DMS53 (cell line): ENCODE results near the gene TBC1D2B.
A peak's percentile ranks its signal among the peaks of the same experiment; 100 is the strongest.

Source experiments
- DNase-seq: peaks from one replicate; lab custom pipeline; 2025; lab: John Stamatoyannopoulos, UW

Gene TBC1D2B

DNA sequence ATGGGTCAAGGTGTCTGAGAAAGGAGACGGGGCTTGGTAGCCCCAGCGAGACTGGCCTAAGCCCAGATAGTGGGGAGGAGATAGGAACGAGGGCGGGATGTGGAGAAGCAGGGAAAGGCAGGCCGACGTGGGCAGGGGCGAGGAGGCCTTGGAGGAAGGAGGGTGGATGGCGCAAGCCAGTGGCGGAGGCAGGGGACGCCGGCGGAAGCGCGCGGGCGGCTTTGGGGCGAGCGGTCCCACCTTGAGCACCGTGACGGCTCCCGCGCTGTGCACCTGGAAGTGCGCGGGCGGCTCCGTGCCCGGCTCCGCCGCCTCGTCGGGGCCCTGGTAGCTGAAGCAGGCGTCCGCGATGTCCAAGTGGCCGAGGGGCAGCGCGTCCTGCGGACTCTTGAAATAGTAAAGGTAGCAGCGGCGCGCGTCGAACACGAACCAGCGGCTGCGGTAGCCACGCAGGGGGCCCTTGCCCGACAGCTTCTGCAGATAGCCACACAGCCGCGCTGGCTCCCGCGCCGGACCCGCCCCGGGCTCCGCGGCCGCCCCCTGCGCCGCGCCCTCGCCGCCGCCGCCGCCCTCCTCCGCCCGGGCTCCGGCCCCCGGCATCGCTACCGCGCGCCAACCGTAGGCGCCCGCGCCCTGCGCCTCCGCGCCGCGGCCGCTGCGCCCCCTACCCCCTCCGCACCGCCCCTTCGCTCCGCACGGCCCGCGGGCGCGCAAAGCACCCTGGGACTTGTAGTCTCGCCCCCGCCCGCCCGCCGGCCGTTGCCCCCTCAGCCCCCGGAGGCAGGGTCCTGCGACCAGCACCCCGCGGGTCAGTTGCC, at the start of gene TBC1D2B:
Gene TBC1D2B (minus strand): TSS at position 659 of the 818 bp plus-strand sequence. CDS start 59 bp downstream, at position 600.
- DNase-seq, result peak; percentile 78

DNA sequence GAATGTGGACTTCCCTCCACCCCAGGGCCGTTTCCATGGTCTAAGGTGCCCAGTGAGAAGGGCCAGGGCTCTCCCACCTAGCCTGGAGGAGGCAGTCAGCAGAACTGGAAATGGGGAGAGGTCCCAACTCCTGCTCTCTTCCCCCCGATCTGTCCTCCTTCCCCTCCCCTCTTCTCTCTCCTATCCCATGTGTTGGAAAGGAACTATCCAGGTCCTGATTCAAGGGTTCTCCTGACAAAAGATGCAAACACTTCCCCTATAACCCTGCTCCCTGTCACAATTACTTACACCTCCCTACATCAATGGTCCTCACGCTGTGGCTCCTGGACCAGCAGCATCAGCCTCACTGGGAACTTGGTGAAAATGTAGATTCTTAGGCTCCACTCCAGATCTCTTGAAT, 47.8 kb upstream of the TBC1D2B start:
- DNase-seq, result no peak

DNA sequence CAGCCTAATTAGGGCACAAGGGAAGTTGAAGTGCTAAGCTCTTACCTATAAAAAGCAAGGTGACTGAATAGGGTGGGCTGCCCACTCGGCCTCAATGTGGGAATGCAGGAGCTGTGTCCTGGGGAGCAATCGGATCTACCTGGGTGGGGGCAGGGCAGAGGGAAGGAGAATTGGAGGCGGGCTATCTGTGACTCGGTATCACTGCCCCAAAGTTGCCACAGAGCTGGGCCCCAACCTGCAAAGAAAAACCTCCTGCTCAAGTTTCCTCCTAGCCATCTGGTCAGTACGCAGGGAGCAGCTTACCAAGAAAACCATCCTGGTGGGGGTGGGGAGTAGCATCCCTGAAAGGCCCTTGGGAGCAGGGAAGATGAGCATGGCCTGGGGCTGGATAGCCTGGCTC, 43.0 kb upstream of the TBC1D2B start:
- no peak for DNase-seq

DNA sequence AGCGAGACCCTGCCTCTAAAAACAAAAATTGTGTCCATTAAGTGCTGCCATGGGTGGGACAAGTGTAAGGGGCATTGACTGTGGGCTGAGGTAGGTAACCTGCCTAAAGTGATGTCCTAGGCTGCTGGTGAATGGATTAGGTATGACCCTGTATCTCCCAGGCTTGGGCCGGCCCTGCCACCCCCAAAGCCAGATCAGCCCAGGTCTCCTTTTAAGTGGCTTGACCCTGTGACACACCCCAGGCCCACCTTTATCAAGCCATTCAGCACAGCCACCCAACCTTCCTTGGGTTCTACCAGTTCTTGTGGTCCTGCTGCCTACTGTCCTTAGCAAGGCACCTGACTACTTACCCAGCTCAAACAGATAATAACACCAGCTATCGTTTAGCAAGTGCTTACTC, 35.0 kb upstream of the TBC1D2B start:
- no peak for DNase-seq

DNA sequence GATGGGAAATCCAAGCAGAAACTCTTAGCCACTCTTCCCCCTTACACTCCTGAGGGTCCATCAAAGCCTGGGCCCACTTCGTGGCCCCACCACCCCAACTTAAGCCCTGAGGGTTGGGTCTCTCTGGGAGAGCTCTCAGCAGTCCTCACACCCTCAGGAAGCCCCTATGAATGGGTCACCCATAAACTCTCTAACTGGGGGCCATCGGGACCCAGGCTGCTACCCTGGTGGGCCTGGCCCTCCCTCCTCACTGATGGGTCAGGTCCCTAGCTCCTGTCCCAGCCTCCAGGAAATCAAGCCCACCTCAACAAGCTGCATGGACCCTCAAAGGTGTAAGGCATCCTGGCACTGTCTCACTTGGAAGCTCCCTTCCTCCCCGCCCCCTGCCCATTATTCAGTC, 34.3 kb upstream of the TBC1D2B start:
- no peak for DNase-seq

DNA sequence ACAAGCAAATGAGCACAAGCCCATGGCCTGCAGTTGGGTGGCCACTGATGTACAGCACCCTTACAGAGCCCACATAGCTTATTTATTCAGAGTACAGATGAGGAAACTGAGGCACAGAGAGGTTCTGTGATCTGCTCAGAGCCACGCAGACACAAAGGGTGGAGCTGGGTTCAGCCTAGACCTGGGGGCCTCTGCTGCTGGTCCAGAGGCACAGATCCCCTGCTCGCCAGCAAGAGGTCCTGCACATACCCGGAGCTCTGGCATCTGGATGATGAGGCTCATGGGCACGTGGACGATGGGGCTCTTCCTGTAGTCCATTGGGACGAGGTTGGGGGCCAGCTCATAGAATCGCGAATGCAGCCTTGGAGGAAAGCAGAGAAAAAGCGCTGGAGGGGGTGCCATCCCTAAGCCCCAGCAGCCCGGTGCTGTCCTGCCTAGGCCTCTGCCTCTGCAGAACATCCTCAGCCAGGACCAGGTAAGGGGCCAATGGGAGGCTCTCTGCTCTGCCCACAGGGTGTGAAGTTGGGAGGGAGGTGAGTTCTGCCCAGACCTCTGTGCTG, 33.5 kb upstream of the TBC1D2B start:
- DNase-seq, result no peak

DNA sequence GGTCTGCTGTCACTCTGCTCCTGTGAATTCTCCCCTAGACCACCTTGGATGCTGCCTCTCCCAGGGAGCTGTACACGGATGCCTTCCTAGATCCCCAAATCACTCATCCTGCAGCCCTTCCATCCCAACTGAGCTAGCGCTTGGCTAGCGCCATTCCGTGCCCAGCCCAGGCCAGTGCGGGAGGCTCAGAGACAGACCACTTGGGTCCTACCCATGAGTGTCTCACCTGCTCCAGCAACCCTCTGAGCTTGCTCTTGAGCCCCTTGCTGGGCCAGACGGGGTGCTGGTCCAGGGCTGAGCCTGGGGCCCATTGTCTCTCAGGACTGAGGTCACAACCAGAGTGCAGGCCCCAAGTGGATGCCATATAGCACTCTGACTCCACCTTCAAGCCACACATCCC, 32.6 kb upstream of the TBC1D2B start:
- no peak for DNase-seq

DNA sequence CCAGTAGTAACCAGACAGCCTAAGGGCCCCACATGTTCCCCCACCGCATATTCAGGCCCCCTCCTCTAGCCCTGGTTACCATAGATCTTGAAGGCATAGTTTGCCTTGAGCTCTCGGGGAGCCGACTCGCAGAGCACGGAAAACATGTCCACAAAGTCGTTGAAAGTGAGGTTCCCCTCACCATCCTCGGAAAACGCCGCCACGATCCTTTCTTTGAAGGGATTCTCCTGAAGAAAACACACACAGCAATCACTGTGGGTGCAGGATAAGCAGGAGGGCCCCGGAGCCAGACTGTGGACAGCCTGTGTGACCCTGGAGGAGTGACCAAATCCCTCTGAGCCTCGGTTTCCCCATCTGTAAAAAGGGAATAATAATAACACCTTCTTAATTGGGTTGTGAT, 31.6 kb upstream of the TBC1D2B start:
- DNase-seq, result no peak

DNA sequence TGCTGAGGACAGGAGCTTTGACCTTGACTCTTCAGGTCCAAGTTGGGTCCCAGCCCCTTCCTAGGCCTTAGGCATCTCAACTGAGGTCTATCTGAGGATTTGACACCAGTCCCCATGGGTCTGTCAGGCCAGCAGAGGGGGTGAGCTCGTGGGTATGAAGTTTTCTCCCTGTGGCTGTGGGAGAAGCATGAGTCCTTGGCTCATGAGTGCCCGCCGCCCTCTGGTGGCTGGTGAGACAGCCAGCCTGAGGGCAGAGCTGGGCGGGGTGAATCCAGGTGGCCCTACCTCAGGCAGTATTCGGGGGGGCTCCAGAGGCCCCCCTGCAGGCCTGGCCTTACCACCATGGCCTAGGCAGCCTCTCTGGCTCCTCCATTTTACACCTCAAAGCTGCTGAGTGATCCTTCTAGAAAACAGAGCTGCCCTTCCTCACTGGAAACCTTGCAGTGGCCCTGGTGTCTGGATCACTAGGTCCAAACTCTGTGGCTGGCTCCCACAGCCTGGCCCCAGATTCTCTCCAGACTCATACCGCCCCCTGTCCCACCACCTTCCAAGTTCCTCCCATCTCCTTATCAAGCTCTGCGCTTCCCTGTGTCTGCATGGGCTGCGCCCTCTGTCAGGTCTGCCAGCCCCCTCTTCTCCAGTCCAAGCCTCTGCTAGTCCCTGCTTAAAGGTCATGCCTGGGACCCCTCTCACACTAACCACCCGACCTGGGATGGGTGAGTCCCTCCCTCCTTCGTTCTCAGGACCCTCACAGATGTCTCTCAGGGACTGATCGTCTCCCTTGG, 31.0 kb upstream of the TBC1D2B start:
- DNase-seq, result peak; percentile 90

DNA sequence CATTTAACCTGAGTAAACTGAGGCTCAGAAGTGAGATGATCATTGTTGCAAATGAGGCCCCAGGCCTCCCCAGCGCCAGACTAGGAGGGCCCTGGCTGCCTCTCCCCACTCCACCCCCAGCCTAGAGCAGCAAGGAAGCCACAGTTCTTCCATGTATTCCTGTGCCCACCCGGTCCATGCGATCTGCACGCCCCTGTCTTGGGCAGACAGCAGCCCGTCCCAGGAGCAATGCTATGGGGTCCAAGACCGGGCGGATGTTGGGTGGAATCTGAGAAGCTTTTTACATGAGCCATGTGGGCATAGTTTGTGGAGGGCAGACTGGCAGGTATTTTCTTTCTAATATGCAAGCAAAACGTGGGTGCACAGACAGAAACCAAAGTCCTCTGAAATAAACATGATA, 30.0 kb upstream of the TBC1D2B start:
- no peak for DNase-seq

DNA sequence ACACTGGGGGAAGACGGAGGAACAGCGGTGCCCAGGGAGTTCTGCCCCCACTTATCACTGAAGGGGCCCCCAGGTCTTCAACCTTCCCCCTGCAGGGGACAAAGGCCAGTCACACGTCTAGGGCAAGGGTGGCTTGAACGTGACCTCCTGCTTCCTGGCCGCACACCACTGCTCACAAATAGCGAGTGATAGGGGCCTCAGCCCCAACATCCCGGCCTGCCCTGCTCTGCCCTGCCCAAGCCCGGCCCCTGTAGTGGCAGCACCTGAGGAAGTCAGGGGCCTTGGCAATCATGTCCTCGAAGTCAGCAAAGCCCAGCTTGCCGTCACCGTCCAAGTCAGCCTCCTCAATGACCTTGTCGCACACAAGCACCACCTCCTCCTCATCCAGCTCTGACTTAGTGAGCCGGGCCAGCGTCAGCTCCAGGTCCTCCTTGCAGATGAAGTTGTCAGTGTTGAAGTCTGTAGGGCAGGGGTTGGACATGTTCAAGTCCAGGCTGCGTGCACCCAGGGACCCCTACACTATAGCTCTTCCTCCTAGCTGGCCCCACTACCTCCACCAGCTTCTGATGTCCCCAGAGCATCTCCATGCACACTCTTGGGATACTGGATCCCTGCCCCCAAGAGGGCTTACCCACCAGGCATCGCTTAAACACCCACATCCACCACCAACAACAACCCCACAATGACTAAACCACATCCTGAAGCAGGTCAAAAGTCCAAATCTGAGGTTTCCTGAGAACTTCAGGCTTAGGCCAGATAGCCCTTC, 28.1 kb upstream of the TBC1D2B start:
- DNase-seq, result no peak

DNA sequence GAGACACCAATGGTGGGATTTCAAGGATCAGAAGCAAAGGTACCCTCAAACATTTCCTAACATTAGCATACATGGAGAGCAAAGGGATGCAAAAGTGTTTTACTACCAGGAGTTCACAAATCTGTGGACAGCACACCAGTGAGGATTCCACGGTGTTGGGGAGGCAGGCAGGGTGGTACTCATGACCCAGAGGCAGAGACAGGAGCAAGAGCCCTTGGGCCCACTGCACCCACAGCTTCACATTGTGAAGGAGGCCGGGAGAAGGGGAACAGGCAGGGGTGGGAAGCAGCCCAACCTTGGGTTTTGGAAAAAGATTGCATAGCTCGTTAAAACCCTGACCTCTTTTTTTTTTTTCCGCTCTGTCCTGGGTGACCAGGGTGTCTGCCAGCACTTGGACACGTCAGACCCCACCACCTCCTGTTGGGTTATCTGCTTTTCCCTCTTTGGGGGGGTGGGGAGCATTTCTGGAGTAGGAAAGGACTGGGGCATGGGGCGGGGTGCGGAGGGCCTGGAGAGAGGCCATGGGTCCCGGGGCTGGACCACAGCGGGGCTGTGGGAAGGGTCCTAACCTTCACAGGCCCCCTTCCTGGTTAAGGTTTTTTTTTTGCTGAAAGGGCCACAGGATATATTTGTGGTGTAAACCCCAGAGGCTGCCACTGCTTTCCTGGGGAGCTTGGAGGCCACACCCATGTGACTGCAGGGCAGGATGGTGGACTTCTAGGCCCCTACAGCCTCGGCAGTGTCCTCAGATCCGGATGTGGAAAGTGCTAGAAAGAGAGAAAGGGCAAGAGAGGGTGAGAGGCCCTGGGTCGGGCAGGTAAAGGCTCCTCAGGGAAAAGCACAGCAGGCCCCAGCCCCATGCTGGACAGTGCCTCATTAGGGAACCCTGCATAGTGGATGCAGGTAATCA, 27.3 kb upstream of the TBC1D2B start:
- no peak for DNase-seq

DNA sequence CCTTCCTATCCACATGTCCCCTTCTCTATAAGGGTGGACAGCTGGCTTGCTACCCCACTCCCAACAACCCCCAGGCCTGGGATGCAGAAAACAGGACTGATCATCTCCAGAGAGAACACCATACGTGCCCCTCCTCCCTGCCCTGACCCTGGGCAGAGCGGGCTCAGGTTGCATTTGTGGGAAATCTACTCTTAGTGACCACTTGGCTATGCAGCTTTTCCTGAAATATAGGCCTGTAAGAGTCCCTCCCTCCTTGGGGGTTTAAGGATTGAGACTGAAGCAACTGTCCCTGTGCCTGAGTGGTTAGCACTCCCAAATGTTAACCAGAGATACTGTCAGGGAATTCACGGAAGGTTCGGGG, 26.6 kb upstream of the TBC1D2B start:
- no peak for DNase-seq

DNA sequence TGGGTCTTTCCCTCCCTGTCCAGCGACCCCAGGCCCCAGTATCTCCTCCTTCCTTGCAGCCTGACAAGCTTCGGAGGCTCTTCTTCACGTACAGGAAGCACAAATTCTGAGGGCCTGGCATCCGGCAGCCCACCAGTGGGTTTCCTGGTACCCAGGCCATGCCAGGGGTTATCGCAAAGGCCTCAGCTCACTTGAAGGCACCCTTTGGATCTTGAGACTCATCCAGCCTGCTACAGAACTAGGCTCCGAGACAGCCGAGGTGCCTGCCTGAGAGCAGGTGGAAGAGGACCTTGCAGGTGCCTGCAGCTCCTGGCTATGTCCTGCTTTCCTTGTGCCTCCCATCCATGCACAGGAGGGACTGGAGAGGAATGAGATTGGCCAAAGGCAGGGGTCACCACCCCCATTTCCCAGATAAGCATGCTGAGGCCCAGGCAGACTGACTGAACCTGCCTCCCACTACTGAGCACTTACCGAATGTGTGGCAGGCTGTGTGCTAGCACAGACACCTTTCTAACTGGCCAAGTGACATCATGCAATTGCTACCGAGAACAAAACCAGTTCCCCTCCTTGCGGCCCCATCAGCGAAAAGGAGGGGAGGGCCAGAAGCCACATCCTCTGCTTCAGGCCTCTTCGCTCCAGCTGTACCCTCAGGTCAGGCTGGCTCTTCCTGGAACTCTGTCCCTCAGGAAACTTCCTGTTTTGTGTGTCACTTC, 26.1 kb upstream of the TBC1D2B start:
- DNase-seq, result peak; percentile 6

DNA sequence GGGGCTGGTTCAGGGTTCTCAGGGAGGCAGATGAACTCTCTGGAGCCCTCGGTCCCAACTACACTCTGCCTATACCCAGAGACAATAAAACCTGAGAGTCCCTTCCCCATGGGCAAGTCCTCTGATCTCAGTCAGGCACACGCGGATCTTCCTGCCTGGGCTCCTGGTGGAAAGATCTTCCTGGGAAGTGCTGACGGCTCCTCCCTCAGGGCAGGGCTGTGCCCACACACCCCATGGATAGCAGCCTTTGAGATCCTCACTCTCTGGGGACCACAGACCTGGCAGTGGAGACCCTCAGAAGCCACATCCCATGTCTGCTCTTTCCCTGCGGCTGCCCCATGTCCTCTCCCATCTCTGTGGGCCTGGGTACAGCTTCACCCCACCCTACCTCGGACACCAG, 25.2 kb upstream of the TBC1D2B start:
- DNase-seq, result no peak

DNA sequence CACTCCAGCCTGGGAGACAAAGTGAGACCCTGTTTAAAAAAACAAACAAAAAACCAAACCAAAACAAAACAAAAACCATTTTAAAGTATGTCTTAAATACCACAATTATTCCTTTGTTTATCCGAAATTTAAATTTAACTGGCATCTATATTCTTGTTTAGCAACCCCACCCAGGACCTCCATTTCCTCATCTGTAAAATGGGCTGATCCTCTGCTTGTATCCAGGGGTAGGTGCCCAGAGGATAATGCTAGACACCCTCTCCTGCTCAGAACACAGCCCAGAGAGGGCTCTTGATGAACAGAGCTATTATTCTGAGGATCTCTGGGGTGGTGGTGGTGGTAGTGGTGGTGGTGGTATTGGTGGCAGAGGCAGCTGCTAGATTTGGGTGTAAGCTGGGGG, 24.7 kb upstream of the TBC1D2B start:
- no peak for DNase-seq

DNA sequence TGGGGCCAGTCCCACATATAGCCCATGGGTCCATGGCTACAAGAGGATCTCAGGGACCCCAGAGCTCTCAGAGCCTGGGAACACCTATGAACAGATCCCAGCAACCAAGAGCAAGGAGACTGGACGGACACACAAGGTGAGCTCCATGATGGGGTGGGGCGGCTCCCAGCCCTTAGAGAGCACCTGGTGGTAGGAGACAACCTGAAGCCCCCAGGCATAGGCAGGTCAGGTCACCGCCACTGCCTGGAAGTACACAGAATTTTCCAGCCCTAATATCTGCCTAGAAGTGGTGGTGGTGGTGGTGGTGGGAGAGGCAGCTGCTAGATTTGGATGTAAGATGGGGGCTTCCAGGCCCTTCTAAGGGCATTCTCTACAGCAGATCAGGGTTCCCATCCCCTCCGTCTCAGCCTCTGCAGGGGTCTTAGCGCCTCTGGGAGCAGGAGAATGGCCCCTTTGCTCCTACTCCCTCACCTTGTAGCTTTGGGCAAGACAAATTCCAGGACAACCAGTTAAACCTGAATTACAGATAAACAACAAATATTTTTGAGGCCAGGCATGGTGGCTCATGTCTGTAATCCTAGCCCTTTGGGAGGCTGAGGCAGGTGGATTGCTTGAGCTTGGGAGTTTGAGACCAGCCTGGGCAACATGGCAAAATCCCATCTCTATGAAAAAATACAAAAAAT, 24.1 kb upstream of the TBC1D2B start:
- no peak for DNase-seq

DNA sequence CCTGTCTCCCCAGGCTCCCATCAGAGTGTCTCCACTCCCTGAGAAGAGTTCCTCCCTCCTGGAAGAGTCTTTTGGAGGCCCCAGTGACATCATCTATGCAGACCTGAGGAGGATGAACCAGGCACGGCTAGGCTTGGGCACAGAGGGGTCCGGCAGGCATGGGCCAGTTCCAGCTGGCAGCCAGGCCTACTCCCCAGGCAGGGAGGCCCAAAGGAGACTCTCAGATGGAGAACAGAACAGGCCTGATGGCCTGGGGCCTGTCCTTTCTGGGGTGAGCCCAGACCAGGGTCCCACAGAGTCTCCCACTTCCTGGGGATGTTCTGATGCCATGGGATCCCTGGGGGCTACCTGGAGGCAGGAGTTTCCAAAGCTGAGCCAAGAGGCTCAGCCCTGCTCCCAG, 23.4 kb upstream of the TBC1D2B start:
- no peak for DNase-seq

DNA sequence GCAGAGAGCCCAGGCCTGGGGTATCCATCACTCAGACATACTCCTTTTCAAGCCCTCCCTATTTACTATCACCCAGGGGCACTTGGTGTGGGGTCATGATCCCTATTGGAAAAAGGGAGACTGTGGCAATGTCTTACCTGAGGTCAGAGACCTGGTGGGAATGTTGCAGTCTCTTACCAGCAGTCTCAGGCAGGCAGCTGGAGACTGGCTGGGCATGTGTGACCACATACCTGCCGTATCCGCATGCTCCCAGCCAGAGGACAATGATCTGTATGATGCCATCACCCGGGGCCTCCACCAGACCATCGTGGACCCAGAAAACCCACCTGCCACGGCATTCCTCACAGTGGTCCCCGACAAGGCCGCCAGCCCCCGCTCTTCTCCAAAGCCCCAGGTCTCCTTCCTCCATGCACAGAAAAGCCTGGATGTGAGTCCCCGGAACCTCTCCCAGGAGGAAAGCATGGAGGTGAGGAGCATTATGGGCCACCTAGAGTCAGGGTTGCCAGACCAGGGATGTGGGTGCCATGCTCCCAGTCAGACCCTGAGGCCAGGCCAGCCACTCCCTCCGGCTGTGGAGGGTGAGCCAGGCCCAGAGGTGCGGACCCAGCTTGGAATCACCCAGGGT, 20.7 kb upstream of the TBC1D2B start:
- DNase-seq, result no peak

DNA sequence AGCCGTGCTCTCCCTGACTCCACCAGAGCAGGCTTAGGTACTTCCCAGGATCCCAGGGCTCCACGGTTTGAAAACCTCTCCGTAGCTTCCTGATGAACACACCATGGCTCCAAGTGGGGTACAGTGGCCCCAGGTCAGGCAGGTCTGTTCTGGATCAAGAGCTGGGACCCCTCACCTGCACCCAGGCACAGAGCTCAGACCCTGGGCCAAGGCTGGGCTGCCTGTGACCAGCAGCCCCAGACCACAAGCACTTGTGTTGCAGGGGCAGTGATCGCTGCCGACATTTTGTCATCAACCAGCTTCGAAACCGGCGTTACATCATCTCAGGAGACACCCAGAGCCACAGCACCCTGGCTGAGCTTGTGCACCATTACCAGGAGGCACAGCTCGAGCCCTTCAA, 20.2 kb upstream of the TBC1D2B start:
- no peak for DNase-seq
